Fibroblast of skin of left biceps (primary cell): Measurements from ENCODE around the gene KRT86.

ENCODE experiments used
- DNase-seq, 2 experiments: peaks; one replicate each; pipeline ENCODE4 v3.0.0-alpha.2; 2013; ENCODE audit warnings: low read depth in 2 of 2

Gene KRT86

GRCh38 chr12:52274521-52275120 lies at the start of gene KRT86:
Gene KRT86 (plus strand): TSS chr12:52274645. CDS start chr12:52301917, 27,272 bp downstream.
- no peak for DNase-seq

- DNase-seq: no peak
These were observed 48.7 kb upstream of the KRT86 start for GRCh38 chr12:52225752-52226151.

GRCh38 chr12:52226446-52226845 lies 48.0 kb upstream of the KRT86 start:
- DNase-seq: no peak

- no peak for DNase-seq
These were observed 46.8 kb upstream of the KRT86 start for GRCh38 chr12:52227606-52228166.

GRCh38 chr12:52228366-52228765 lies 46.1 kb upstream of the KRT86 start:
- no peak for DNase-seq

- no peak for DNase-seq
These were observed 45.5 kb upstream of the KRT86 start for GRCh38 chr12:52228931-52229330.

- no peak for DNase-seq
These were observed 44.6 kb upstream of the KRT86 start for GRCh38 chr12:52229836-52230343.

- DNase-seq: peak; percentile 52 to 57
These were observed 43.8 kb upstream of the KRT86 start for GRCh38 chr12:52230364-52231281.

GRCh38 chr12:52231305-52232202 lies 42.9 kb upstream of the KRT86 start:
- DNase-seq: no peak

- DNase-seq: no peak
These were observed 42.2 kb upstream of the KRT86 start for GRCh38 chr12:52232203-52232673.

- no peak for DNase-seq
These were observed 41.6 kb upstream of the KRT86 start, which contains the start of gene KRT7 for GRCh38 chr12:52232674-52233461. Gene KRT7 (plus strand): TSS chr12:52233243. CDS start chr12:52233297, 54 bp downstream.

- DNase-seq: no peak
These were observed 40.8 kb upstream of the KRT86 start for GRCh38 chr12:52233462-52234207.

GRCh38 chr12:52234223-52234810 lies 40.1 kb upstream of the KRT86 start:
- no peak for DNase-seq

- DNase-seq: no peak
These were observed 39.3 kb upstream of the KRT86 start for GRCh38 chr12:52235001-52235764.

GRCh38 chr12:52235822-52236361 lies 38.6 kb upstream of the KRT86 start:
- no peak for DNase-seq

- no peak for DNase-seq
These were observed 37.9 kb upstream of the KRT86 start for GRCh38 chr12:52236386-52237050.

GRCh38 chr12:52238207-52238840 lies 36.1 kb upstream of the KRT86 start:
- no peak for DNase-seq
